Vagina (tissue), 2 donors: ENCODE results near the gene SSUH2.
"Not testable (repeated sequence)": the region's sequence is repeated elsewhere in the genome, so short reads cannot be mapped to it uniquely, and the experiment has no call there.

Experiments
- CTCF ChIP-seq, 3 experiments: fragments of 450-650 bp in 2 of 3; fragments of 200-600 bp in 1 of 3; sonication (generic) in 1 of 3; IDR thresholded peaks; one replicate each; pipeline ENCODE4 v1.5.1; 2017 to 2019; ENCODE audit warnings: antibody characterized with exemption in 3 of 3, mild to moderate bottlenecking in 2 of 3, moderate library complexity in 2 of 3
- POLR2A ChIP-seq, 2 donors: fragments of 450-650 bp; IDR thresholded peaks; one replicate each; pipeline ENCODE4 v1.6.1; 2017; ENCODE audit warnings: antibody characterized with exemption in 2 of 2, mild to moderate bottlenecking in 2 of 2, moderate library complexity in 2 of 2
- POLR2AphosphoS5 ChIP-seq, 2 donors: sonication (generic); formaldehyde crosslinking; IDR thresholded peaks; one replicate each; pipeline ENCODE4 v1.9.0; 2017; ENCODE audit warnings: antibody characterized with exemption in 2 of 2, mild to moderate bottlenecking in 2 of 2, low read depth in 1 of 2; ENCODE audit not compliant: insufficient read depth in 1 of 2

GRCh38 chr3:8684992-8685391 lies 40.4 kb upstream of the SSUH2 start:
- not testable (repeated sequence) for TF ChIP-seq CTCF (IDR thresholded peaks at IDR 0.05); POLR2AphosphoS5 (IDR thresholded peaks at IDR 0.05; ENCODE audit: insufficient read depth in 1 of 2, low read depth in 1 of 2); POLR2A (IDR thresholded peaks at IDR 0.05)
